GM18861 (cell line): ENCODE data around the gene THBS2.
"Not testable (repeated sequence)": the region's sequence is repeated elsewhere in the genome, so short reads cannot be mapped to it uniquely, and the experiment has no call there.

Experiments
- ATAC-seq: cut with Tn5 transposase; IDR thresholded peaks from one replicate; pipeline ENCODE4 v1.9.1; 2021; ENCODE audit not compliant: unreplicated experiment

The THBS2 gene

GRCh38 chr6:169273511-169273910, 19.9 kb upstream of the THBS2 start:
- ATAC-seq = no peak

- ATAC-seq = no peak
Observed at GRCh38 chr6:169271877-169272216, 18.2 kb upstream of the THBS2 start.

DNA sequence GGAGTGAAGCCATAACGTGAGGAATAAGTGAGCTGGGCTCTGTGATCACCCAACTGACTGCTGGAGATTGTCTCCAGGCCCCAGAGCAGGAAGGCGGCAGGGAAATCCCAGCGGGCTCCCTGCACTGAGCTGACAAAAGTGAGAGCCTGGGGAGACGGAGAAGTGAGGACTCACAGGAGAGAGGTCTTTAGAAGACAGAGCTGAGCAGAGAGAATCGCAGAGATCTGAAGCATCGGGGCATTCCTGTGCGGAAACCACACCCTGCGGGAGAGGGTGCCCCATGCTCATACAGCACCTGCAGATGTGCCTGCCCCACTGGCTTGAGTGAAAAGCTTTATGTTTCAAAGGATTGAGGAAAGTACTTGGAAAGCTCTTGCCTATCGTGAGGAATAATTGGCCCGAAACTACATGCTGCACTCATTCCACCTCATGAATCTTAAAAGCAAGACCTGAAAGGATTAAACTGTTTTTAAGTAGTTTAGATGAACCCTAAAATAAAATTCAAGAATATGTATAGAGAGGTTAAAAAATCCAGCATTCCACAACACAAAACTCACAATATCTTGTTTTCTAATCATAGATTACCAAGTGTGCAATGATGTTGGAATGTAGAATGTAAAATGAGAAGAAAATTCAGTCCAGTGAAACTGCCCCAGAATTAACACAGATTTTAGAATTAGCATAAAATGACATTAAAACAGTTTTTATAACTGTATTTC, 17.7 kb upstream of the THBS2 start:
- no peak for ATAC-seq

DNA sequence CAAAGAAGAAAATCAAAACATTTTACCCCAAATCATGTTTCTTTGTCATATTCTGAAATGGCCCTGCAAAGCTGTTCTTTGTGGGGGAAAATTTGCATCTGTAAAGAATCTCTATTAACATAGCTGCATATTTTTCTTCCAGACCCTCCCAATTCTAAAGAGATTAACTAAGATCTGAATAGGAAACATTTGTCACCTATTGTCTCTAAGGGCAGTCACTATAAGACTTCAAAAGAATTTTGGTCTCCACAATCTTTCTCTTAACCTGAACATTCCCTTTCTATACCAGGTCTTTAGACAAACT, 16.4 kb upstream of the THBS2 start:
- not testable (repeated sequence) for ATAC-seq

DNA sequence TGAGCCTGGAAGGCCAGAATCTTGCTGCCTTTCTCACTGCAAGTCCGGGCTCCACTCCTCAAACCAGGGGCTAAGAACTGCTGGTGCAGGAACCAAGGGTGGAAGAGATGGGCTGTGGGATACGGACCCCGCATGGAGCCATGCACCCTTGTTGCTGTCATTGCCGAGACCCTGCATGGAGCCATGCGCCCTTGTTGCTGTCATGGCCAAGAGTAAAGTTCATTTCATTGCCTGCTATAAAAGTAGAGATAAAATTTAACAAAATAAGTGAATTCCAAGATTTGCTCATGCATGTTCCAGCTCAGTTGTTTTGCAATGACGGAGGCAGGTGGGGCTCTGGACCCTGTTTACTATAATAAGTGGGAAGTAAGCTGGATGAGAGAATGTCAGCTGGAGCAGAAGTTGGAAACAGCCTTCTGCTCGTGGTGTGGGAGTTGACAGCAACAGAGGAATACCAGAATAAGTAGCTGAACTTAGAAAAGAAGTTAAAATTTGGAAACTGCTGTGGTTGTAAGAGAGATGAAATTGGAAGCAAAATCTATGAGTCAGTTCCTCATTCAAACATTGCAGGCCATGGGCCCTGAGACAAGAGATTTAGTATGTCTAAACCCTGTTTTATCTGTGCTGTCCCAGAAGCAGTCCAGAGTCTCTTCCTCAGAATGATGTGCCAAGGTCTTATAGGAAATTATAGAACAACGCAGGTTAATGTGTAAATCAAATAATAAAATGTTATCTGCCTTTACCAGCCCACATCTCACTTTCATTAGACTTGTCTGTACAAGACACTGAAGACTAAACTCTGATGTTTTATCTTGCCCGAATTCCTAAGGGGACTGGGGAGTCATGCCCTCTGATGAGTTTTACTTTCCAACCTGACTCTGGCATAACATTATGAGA, 15.8 kb upstream of the THBS2 start:
- no peak for ATAC-seq

- no peak for ATAC-seq
Observed at GRCh38 chr6:169268276-169268675, 14.6 kb upstream of the THBS2 start.

DNA sequence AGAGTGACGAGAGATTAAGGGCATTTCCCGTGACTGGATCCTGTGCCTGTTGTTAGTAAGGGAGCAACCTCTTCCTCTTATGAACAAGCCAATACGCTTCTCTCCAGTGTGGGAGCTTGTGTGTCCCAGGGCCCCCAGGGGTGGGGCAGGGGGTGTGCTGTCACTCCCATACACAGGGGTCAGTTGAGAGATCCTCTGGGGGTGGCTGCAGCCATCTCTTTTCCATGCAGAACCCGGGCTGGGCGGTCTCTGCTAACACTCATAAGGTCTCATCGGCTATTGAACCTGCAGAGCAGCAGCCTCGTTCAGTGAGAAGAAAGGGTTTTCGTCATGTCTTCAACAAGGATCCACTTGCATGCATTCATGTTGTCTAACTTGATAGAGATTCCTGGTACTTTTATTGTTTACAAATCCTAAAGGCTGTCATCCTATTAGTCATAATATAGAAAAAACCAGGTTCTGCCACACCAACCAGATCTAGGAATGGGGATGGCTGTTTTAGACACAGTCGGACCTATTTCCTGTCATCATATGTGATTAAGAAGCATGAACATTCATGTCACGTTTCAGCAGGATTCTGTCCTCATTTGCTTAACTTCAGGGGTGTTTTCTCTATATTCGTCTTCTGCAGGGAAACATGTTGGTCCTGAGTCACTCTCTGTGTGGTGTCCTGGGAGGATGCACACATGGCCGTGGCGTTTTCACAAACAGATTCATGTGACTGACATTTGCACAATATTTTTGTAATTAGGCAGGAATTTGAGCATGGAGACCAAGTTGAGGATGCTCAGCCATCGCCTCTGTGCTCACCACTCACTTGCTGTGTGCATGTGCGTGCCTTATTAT, 13.3 kb upstream of the THBS2 start:
- no peak for ATAC-seq

GRCh38 chr6:169266261-169266660, 12.6 kb upstream of the THBS2 start:
- no peak for ATAC-seq

DNA sequence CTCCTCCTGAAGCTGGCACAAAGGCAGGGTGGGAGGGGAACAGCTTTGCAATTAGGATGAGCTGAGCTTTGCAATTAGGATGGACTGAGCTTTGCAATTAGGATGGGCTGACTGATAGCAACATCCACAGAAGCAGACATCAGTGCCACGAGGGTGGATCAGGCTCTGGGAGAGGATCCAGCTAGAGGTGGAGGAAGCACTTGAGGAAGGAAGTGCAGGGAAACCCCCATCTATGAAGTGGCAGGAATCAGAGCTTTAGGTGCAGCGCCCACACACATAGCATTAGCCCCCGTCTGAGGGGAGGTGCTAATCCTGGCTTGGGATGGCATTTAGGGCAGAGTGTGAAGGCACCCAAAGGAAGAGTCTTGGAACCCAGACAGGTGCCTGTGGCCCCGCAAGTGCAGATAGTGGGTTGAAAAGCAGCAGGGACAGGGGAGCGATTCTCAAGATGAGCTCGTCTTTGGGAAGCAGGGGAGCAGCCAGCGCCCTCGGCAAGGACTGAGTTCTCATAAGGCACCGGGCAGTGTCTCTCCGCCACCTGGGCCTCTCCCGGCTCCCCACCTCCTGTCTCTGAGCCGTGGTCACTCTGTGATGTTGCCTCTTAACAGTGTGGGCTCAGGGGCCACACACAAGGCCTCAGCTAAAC, 12.0 kb upstream of the THBS2 start:
- ATAC-seq = no peak

DNA sequence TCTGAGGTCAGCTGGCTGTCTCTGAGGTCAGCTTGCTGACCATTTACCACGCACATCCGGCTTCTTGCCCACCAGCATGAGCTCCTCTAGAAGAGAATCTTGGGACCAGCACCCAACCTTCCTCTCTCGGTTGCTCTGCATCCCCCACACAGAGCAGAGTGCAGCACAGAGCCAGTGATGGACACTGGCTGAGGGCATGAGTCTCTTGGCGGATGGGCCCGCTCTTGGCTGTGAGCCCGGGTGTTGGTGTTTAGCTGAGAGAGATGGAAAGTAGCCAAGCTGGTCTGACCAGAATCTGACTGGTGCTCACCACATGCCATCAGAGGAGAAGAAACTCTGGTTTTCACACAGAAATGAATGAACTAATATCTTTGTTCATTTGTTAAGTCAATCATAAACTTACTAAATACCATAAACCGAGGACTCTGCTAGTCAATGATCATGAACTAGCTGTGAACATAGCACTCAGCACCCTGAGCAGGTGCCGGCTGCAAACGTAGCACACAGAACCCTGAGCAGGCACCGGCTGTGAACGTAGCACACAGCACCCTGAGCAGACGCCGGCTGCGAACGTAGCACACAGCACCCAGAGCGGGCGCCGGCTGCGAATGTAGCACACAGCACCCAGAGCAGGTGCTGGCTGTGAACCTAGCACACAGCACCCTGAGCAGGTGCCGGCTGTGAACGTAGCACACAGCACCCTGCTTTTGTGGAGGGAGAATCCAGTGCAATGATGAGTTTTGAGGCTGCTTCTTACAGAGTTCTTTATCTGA, 10.4 kb upstream of the THBS2 start:
- no peak for ATAC-seq

DNA sequence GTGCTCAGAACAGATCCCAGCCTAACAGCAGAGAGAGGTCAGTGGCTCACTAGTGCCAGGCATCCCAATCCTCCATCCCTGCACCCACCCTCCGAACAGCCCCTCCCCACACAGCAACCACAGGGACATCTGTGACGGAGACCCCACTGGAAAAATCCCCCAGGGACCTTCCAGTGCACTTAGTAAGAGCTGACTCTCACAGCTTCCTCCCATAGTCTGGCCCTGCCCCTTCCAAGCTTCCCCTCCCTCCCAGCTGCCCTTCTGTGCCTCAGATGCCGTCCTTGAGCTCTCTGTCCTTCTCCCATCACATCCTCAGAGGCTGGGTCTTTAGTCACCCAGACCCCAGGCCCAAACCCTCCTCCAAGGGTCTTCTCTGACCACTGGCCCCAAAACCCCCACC, 9.7 kb upstream of the THBS2 start:
- ATAC-seq = no peak

- ATAC-seq = not testable (repeated sequence)
Observed at GRCh38 chr6:169262602-169263001, 9.0 kb upstream of the THBS2 start.

DNA sequence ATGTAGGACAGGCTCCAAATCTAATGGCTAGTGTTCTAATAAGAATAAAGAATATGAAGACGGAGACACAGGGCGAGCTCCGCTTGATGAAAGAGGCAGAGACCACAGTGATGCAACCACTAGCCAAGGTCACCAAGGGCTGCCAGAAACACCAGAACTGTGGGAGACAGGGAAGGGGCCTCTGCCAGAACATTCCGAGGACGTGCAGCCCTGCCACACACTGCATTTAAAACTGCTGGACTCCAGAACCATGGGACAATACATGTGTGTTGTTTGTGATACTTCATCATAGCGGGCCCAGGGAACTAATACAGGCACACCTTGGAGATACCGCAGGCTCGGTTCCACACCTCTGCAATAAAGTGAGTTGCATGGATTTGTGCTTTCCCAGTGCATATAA, 2.9 kb upstream of the THBS2 start:
- no peak for ATAC-seq

DNA sequence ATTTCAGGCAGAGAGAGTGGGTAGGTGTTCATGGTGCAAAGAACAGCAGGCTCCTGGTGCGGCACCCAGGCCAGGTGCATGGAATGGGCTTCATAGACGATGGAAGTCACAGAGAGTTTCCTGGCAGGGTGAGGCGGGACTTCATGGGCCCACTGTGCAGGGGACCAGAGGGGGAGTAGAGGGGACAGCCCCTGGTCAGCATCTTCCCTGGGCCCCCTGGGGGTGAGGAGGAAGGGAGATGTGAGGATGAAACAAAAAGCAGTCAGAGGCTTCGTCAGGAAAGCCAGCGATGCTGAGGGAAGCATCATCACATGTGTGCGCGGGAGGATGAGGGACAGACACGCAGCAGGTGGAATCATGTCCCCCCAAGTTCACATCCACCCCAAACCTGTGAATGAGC, 2.4 kb upstream of the THBS2 start:
- no peak for ATAC-seq

DNA sequence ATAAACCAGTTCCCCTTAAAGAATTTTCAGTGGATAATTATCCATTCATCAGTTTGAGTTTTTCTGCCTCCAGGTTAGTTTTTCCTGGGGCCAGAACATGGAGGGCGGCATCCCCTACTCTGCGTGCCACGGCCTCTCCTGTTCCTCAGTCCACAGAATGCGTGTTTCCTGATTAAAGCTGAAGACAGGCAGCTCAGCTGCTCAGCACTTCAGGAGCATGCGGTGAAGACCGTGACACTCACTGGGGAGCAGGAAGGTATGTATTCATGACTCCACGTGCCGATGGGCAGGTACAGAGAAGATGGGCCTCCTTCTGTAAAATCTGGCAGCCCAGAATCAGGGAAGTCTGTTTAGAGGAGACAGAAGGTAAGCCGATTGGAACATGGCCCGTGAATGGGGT, 2.0 kb upstream of the THBS2 start:
- no peak for ATAC-seq

- no peak for ATAC-seq
Observed at GRCh38 chr6:169254456-169255316, 1.0 kb upstream of the THBS2 start.

DNA sequence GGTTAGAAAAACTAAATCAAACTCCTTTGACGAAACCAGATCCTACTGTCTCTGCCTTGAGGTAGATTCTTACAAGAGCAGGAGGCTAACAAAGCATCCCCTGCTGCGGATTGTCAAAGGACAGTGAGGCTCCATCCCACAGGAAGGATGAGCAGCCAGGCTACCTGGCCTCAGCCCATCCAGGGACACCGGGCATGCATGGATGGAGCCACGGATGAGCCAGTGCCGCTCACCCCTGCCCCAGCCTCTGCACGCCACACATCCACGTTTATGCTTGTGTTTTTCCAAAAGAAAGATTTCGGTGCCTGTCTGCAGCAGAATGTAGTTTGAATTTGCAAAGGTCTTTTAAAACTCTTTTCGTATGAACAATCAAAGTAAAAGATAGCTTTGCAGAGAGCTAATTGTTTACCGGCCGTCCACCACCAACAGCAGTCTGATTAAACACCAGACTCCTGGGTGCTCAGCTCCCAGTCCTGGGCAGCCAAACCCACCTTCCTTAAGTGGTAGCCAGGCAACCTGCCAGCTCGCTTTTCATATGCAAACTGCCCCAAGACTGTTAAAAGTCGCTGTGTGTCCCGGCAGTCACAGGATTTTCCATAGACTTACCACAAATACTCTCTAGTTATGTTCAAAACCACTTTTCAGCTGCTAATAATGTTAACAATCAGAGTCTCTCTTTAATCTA, 999 bp downstream of the THBS2 start:
- ATAC-seq = no peak

- ATAC-seq = no peak
Observed at GRCh38 chr6:169251822-169252504, 1.7 kb downstream of the THBS2 start.
